ENCODE measurements around the gene PAXX.
"Not testable (repeated sequence)": the region's sequence is repeated elsewhere in the genome, so short reads cannot be mapped to it uniquely, and the experiment has no call there.

DNA sequence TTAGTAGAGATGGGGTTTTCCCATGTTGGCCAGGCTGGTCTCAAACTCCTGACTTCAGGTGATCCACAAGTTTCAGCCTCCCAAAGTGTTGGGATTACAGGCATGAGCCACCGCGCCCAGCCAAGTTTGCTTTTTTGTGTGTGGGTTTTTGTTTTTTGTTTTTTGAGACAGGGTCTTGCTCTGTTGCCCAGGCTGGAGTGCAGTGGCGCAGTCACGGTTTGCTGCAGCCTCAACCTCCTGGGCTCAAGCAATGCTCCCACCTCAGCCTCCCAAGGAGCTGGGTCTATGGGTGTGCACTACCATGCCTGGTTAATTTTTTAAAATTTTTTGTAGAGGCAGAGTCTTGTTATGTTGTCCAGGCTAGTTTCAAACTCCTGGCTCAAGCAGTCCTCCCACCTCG, 41.3 kb downstream of the PAXX start:
- TF ChIP-seq REST (IDR thresholded peaks at IDR 0.05; ENCODE audit: insufficient read depth in 1 of 2, low read depth in 2 of 2, low read length in 1 of 2); CTCF (IDR thresholded peaks at IDR 0.05): not testable (repeated sequence)

All from Panc1 (cell line).